ENCODE results near the gene ATP10A.
"Not testable (repeated sequence)": the region's sequence is repeated elsewhere in the genome, so short reads cannot be mapped to it uniquely, and the experiment has no call there.

ATP10A gene

GRCh38 chr15:25763954-25764353, 99.2 kb downstream of the ATP10A start:
- H3K4me3 ChIP-seq (replicated peaks; ENCODE audit: low read depth, low read length): no peak overlapping the region

GRCh38 chr15:25763331-25763751, 99.8 kb downstream of the ATP10A start:
- no peak for TF ChIP-seq CTCF (IDR thresholded peaks at IDR 0.05; ENCODE audit: low read length, missing control alignments)
- no peak for DNase-seq (ENCODE audit: low read depth)
- no peak overlapping the region for H3K4me3 ChIP-seq (replicated peaks; ENCODE audit: low read depth, low read length)

More at GRCh38 chr15:25763954-25764353, 99.2 kb downstream of the ATP10A start:
- no peak for TF ChIP-seq CTCF (IDR thresholded peaks at IDR 0.05; ENCODE audit: low read length, missing control alignments)
- DNase-seq (ENCODE audit: low read depth): no peak

- DNase-seq (ENCODE audit: low read depth): no peak
- no peak overlapping the region for H3K4me3 ChIP-seq (replicated peaks; ENCODE audit: low read depth, low read length)
- no peak for TF ChIP-seq CTCF (IDR thresholded peaks at IDR 0.05; ENCODE audit: low read length, missing control alignments)
Observed at GRCh38 chr15:25761971-25762662, 101.0 kb downstream of the ATP10A start.

- no peak overlapping the region for H3K4me3 ChIP-seq (replicated peaks; ENCODE audit: low read depth, low read length)
- no peak for TF ChIP-seq CTCF (IDR thresholded peaks at IDR 0.05; ENCODE audit: low read length, missing control alignments)
- no peak for DNase-seq (ENCODE audit: low read depth)
Observed at GRCh38 chr15:25759421-25759820, 103.7 kb downstream of the ATP10A start.

GRCh38 chr15:25758612-25759011, 104.5 kb downstream of the ATP10A start:
- DNase-seq (ENCODE audit: low read depth); H3K4me3 ChIP-seq (replicated peaks; ENCODE audit: low read depth, low read length): not testable (repeated sequence)

- no peak for DNase-seq (ENCODE audit: low read depth)
- TF ChIP-seq CTCF (IDR thresholded peaks at IDR 0.05; ENCODE audit: low read length, missing control alignments): no peak
- H3K4me3 ChIP-seq (replicated peaks; ENCODE audit: low read depth, low read length): no peak overlapping the region
Observed at GRCh38 chr15:25743548-25744275, 119.4 kb downstream of the ATP10A start.

GRCh38 chr15:25742776-25743547, 120.2 kb downstream of the ATP10A start:
- TF ChIP-seq CTCF (IDR thresholded peaks at IDR 0.05; ENCODE audit: low read length, missing control alignments): no peak
- no peak for DNase-seq (ENCODE audit: low read depth)
- no peak overlapping the region for H3K4me3 ChIP-seq (replicated peaks; ENCODE audit: low read depth, low read length)

All from fibroblast of pulmonary artery (primary cell).